GM12878 (cell line): ENCODE measurements around the gene AGAP1. TPM values are rescaled to one million over a fixed set of nuclear protein-coding genes. Genes with fewer than 3 reads are reported as not detected.

Experiments used
- ATAC-seq: fragments of 200-7000 bp; cut with Tn5 transposase; 3 replicates; pipeline ENCODE4 v1.9.1; 2020; ENCODE audit warnings: mild to moderate bottlenecking, moderate library complexity
- BruUV-seq: library from RNA; stranded (reverse); fragments of 400-500 nt; replicated peaks from 2 replicates; lab custom pipeline; 2021; lab: Mats Ljungman, UMichigan
- CTCF ChIA-PET: fragments of 300-600 bp; sonication (Branson Sonifier 250); formaldehyde crosslinking; extraction: SDS; loops from one replicate; lab custom pipeline; 2021; ENCODE audit warnings: inconsistent platforms; lab: Yijun Ruan, JAX
- POLR2A ChIA-PET: fragments of 350-600 bp; formaldehyde crosslinking; extraction: SDS; loops from one replicate; lab custom pipeline; 2021; ENCODE audit warnings: inconsistent platforms; lab: Charles Lee
- RAD21 ChIA-PET: fragments of 300-600 bp; sonication (Branson Sonifier 250); formaldehyde crosslinking; loops from one replicate; lab custom pipeline; 2023; ENCODE audit warnings: antibody characterized with exemption; ENCODE audit not compliant: unreplicated experiment; lab: Charles Lee
- SMC1A ChIA-PET: fragments of 300-600 bp; sonication (Branson Sonifier 250); formaldehyde crosslinking; loops from one replicate; lab custom pipeline; 2023; ENCODE audit not compliant: unreplicated experiment, uncharacterized antibody; lab: Charles Lee
- DNase-seq: peaks from one replicate; pipeline ENCODE4 v3.0.0-alpha.2; 2011; ENCODE audit warnings: low read depth, low spot score
- FAIRE-seq: peaks from 3 replicates; lab custom pipeline; 2011; peaks lifted over from hg19 to GRCh38; lab: Jason Lieb, UNC
- H2AFZ ChIP-seq: 2 replicates; pipeline ENCODE4 v1.6.0; 2011; ENCODE audit warnings: low read depth, low read length, control low read depth; ENCODE audit not compliant: control insufficient read depth
- H3K27ac ChIP-seq: 2 replicates; pipeline ENCODE4 v1.5.1; 2011; ENCODE audit warnings: control low read depth; ENCODE audit not compliant: control insufficient read depth, insufficient read depth
- H3K27me3 ChIP-seq, 2 experiments: replicated peaks in 1 of 2; 2 replicates each; pipeline versions ENCODE4 v1.6.0 to v1.6.1; 2011; ENCODE audit warnings: low read length in 1 of 2; ENCODE audit not compliant: control insufficient read depth in 2 of 2, insufficient read depth in 2 of 2
- H3K36me3 ChIP-seq, 2 experiments: 2 replicates each; pipeline ENCODE4 v1.5.1; 2011; ENCODE audit warnings: low read length in 1 of 2; ENCODE audit not compliant: control insufficient read depth in 2 of 2, insufficient read depth in 2 of 2
- H3K4me1 ChIP-seq: 2 replicates; pipeline ENCODE4 v1.6.1; 2011; ENCODE audit warnings: mild to moderate bottlenecking, low read length, moderate library complexity, mixed read lengths; ENCODE audit not compliant: control insufficient read depth, insufficient read depth
- H3K4me2 ChIP-seq: 2 replicates; pipeline ENCODE4 v1.6.0; 2011; ENCODE audit warnings: control low read depth; ENCODE audit not compliant: control insufficient read depth, insufficient read depth
- H3K4me3 ChIP-seq: fragments of 200-600 bp; sonication (generic); 2 replicates; pipeline ENCODE4 v1.5.1; 2016
- H3K79me2 ChIP-seq: 2 replicates; pipeline ENCODE4 v1.6.0; 2011; ENCODE audit warnings: low read length; ENCODE audit not compliant: control insufficient read depth, insufficient read depth
- H3K9ac ChIP-seq: 2 replicates; pipeline ENCODE4 v1.8.0; 2011; ENCODE audit warnings: low read length, control low read depth, mixed read lengths; ENCODE audit not compliant: control insufficient read depth, insufficient read depth
- H3K9me3 ChIP-seq: replicated peaks from 3 replicates; pipeline ENCODE4 v1.5.1; 2011; ENCODE audit warnings: mild to moderate bottlenecking, low read length; ENCODE audit not compliant: control insufficient read depth, insufficient read depth
- H4K20me1 ChIP-seq: 2 replicates; pipeline ENCODE4 v1.6.0; 2011; ENCODE audit not compliant: control insufficient read depth, insufficient read depth
- BACH1 ChIP-seq: fragments of 450-650 bp; IDR thresholded peaks from 2 replicates; pipeline ENCODE4 v1.6.1; 2017; ENCODE audit warnings: mild to moderate bottlenecking, borderline replicate concordance
- BMI1 ChIP-seq: fragments of 450-650 bp; IDR thresholded peaks from 2 replicates; pipeline ENCODE4 v1.6.1; 2016; ENCODE audit warnings: mild to moderate bottlenecking, moderate library complexity, borderline replicate concordance
- BRCA1 ChIP-seq: IDR thresholded peaks from 2 replicates; pipeline ENCODE4 v1.6.1; 2011; ENCODE audit warnings: low read depth, low read length, improper control_type of control experiment
- CHD1 ChIP-seq: IDR thresholded peaks from 2 replicates; pipeline ENCODE4 v1.6.1; 2012; ENCODE audit warnings: low read depth, low read length, improper control_type of control experiment
- KLF5 ChIP-seq: fragments of 450-650 bp; IDR thresholded peaks from 2 replicates; pipeline ENCODE4 v1.6.1; 2014; ENCODE audit warnings: mild to moderate bottlenecking; ENCODE audit not compliant: partially characterized antibody
- MXI1 ChIP-seq: fragments of 150-350 bp; IDR thresholded peaks from 2 replicates; pipeline ENCODE4 v1.6.1; 2011; ENCODE audit warnings: low read depth, mild to moderate bottlenecking, inconsistent platforms, low read length, improper control_type of control experiment
- NFIC ChIP-seq: IDR thresholded peaks from 2 replicates; pipeline ENCODE4 v1.6.1; 2012; ENCODE audit warnings: low read depth, mild to moderate bottlenecking, inconsistent platforms, low read length, moderate library complexity
- NFYB ChIP-seq: IDR thresholded peaks from 2 replicates; pipeline ENCODE4 v1.6.1; 2011; ENCODE audit warnings: low read depth, mild to moderate bottlenecking, low read length, improper control_type of control experiment, moderate library complexity; ENCODE audit not compliant: insufficient read depth
- RAD21 ChIP-seq: IDR thresholded peaks from 2 replicates; pipeline ENCODE4 v1.6.1; 2011; ENCODE audit warnings: mild to moderate bottlenecking, low read depth, low read length, moderate library complexity; ENCODE audit not compliant: insufficient read depth
- SIX5 ChIP-seq: IDR thresholded peaks from 2 replicates; pipeline ENCODE4 v1.6.1; 2011; ENCODE audit warnings: mild to moderate bottlenecking, low read depth, low read length, moderate library complexity; ENCODE audit not compliant: severe bottlenecking
- SMAD1 ChIP-seq: fragments of 450-650 bp; IDR thresholded peaks from 2 replicates; pipeline ENCODE4 v1.6.1; 2018; ENCODE audit warnings: mild to moderate bottlenecking, low read depth; ENCODE audit not compliant: partially characterized antibody
- SMARCA5 ChIP-seq: fragments of 450-650 bp; IDR thresholded peaks from 2 replicates; pipeline ENCODE4 v1.6.1; 2017; ENCODE audit warnings: mild to moderate bottlenecking
- ZNF622 ChIP-seq: fragments of 450-650 bp; IDR thresholded peaks from 2 replicates; pipeline ENCODE4 v1.6.1; 2017; ENCODE audit warnings: mild to moderate bottlenecking, inconsistent platforms
- WGBS: methylation state at CpG from one replicate; pipeline ENCODE4 v1.1.6; 2016; ENCODE audit warnings: low lambda C conversion rate; ENCODE audit not compliant: insufficient replicate concordance, insufficient coverage; ENCODE audit errors: missing lambda C conversion rate; 5-methylcytosine and 5-hydroxymethylcytosine counted together
- in situ Hi-C: fragments of 300-500 bp; cut with MboI; formaldehyde crosslinking; loops from 9 replicates; pipeline ENCODE4 v1.14.3; 2018; ENCODE audit warnings: mixed read lengths
- intact Hi-C: fragments of 100-400 bp; cut with micrococcal nuclease; formaldehyde crosslinking; loops from one replicate; pipeline ENCODE4 v1.14.2; 2022; ENCODE audit not compliant: unreplicated experiment
- polyA plus RNA-seq, 11 experiments: library from polyadenylated mRNA; depleted of rRNA in 4 of 11; unstranded in 6 of 11; stranded (reverse) in 5 of 11; fragments of >200 nt; fragmentation: Nextera tagmentation in 4 of 11; fragmentation: Illumina TruSeq in 1 of 11; extraction: Ambion mirVana in 4 of 11; extraction: Trizol in 1 of 11; gene quantifications; 1 replicate in 1 of 11; 2 replicates in 10 of 11; pipeline versions ENCODE4 v1.2.1 to v1.2.3, GENCODE V29; 2011 to 2016; ENCODE audit warnings: inconsistent platforms in 2 of 11, missing spikeins in 2 of 11, low read depth in 1 of 11
- total RNA-seq, 4 experiments: library from RNA; depleted of rRNA in 3 of 4; stranded (reverse); fragments of >200 nt in 3 of 4; fragmentation: Illumina TruSeq in 1 of 4; extraction: Trizol in 1 of 4; gene quantifications; 2 replicates each; pipeline versions ENCODE4 v1.2.1 to v1.2.3, GENCODE V29; 2013 to 2021
- TF ChIP-seq, protein P1 (sequence below): fragments of 450-650 bp; formaldehyde crosslinking; IDR thresholded peaks from 2 replicates; pipeline ENCODE4 v1.4.0; 2022; ENCODE audit warnings: mild to moderate bottlenecking, moderate library complexity
- TF ChIP-seq, protein P2 (sequence below): IDR thresholded peaks from 2 replicates; pipeline ENCODE4 v1.6.1; 2011; ENCODE audit warnings: low read depth, mild to moderate bottlenecking, low read length, moderate library complexity, borderline replicate concordance; ENCODE audit errors: extremely low read depth
- TF ChIP-seq, protein P3 (sequence below): fragments of 450-650 bp; IDR thresholded peaks from 2 replicates; pipeline ENCODE4 v1.6.1; 2016; ENCODE audit warnings: mild to moderate bottlenecking
- TF ChIP-seq, protein P4 (sequence below): IDR thresholded peaks from 2 replicates; pipeline ENCODE4 v1.6.1; 2012; ENCODE audit warnings: low read depth, low read length, improper control_type of control experiment

AGAP1 gene
- total and polyA plus RNA-seq, 10 of the 15 experiments (the other 5 are each of a cell fraction or from before 2014, with no cell fraction given) = 0.05 to 0.15 (median 0.06) TPM; not detected in 7

DNA sequence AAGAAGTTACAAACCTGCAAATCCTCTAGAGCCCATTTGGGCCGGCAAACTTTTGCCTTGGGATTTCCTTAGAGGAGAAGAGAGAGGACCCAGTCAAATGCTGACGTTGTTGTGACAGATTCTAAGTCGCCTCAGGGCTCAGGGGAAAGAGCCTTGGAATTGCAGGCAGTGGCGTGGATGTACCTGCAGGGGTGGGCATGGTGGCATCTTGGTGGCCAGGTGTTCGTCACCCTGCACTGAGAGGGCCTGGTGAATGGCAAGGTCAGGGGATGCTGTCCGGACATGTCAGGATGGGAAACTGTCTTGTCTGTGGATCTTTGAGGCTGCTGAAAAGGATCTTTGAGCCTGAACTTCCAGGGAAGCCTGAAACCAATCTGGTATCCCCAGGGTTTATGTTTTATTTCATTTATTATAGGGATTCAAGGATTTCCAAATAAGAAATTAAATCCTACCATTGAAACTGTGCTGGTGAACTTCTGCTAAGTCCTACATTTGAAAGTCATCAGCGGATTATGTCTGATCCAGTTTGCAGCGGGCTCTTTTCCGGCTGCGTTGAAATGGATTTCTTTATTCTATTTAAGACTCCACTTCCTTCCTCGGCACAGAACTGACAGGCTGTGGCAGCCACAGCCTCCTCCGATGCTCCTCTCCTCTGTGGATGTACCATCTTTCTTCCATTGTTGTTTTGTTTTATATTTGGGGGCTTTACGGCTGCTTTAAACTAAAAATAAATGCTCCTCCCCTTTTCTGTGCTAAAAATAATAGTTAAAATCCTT, 207.6 kb downstream of the AGAP1 start:
- BruUV-seq = no TSS peak
- Histone ChIP-seq H2AFZ (no peak overlapping the region), H3K9me3 (no peaks in the 10 kb centered on the region), H3K36me3 (no peaks in the 10 kb centered on the region), H3K27me3 (peaks cover 0 to 2% of the 10 kb centered on the region in 2 experiments; a peak in 2 of 4 replicates)
- ATAC-seq = no peak
- no peak for TF ChIP-seq SMAD1
- TF ChIP-seq BMI1 = no peak
- TF ChIP-seq ZNF622 = no peak
- no peak for TF ChIP-seq NFIC
- no peak for TF ChIP-seq RAD21
- no peak for TF ChIP-seq SIX5
- TF ChIP-seq MXI1 = no peak
- TF ChIP-seq, protein P1, sequence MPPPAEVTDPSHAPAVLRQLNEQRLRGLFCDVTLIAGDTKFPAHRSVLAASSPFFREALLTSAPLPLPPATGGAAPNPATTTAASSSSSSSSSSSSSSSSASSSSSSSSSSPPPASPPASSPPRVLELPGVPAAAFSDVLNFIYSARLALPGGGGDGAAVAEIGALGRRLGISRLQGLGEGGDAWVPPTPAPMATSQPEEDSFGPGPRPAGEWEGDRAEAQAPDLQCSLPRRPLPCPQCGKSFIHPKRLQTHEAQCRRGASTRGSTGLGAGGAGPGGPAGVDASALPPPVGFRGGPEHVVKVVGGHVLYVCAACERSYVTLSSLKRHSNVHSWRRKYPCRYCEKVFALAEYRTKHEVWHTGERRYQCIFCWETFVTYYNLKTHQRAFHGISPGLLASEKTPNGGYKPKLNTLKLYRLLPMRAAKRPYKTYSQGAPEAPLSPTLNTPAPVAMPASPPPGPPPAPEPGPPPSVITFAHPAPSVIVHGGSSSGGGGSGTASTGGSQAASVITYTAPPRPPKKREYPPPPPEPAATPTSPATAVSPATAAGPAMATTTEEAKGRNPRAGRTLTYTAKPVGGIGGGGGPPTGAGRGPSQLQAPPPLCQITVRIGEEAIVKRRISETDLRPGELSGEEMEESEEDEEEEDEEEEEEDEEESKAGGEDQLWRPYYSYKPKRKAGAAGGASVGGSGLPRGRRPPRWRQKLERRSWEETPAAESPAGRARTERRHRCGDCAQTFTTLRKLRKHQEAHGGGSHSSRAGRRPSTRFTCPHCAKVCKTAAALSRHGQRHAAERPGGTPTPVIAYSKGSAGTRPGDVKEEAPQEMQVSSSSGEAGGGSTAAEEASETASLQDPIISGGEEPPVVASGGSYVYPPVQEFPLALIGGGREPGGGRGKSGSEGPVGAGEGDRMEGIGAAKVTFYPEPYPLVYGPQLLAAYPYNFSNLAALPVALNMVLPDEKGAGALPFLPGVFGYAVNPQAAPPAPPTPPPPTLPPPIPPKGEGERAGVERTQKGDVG (CRISPR knock-in tag) = no peak
- TF ChIP-seq, protein P2, sequence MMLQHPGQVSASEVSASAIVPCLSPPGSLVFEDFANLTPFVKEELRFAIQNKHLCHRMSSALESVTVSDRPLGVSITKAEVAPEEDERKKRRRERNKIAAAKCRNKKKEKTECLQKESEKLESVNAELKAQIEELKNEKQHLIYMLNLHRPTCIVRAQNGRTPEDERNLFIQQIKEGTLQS = no peak
- TF ChIP-seq, protein P3, sequence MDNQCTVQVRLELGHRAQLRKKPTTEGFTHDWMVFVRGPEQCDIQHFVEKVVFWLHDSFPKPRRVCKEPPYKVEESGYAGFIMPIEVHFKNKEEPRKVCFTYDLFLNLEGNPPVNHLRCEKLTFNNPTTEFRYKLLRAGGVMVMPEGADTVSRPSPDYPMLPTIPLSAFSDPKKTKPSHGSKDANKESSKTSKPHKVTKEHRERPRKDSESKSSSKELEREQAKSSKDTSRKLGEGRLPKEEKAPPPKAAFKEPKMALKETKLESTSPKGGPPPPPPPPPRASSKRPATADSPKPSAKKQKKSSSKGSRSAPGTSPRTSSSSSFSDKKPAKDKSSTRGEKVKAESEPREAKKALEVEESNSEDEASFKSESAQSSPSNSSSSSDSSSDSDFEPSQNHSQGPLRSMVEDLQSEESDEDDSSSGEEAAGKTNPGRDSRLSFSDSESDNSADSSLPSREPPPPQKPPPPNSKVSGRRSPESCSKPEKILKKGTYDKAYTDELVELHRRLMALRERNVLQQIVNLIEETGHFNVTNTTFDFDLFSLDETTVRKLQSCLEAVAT = no peak
- TF ChIP-seq SMARCA5 = no peak
- TF ChIP-seq KLF5 = no peak
- TF ChIP-seq BACH1 = no peak
- no peak for TF ChIP-seq BRCA1
- TF ChIP-seq CHD1 = no peak
- TF ChIP-seq NFYB = no peak
- TF ChIP-seq, protein P4, sequence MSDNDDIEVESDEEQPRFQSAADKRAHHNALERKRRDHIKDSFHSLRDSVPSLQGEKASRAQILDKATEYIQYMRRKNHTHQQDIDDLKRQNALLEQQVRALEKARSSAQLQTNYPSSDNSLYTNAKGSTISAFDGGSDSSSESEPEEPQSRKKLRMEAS = no peak
- TF ChIP-seq, all 136 proteins: peak for 0
- in situ Hi-C loops (no loop called here), intact Hi-C loops (no loop called here)
- no peak overlapping the region for H3K27ac ChIP-seq
- ChIA-PET POLR2A (no interaction called here), RAD21 (no interaction called here), CTCF (no interaction called here), SMC1A (no interaction called here)
- no peak overlapping the region for H3K4me2 ChIP-seq
- no peak overlapping the region for H3K9ac ChIP-seq
- DNase-seq = no peak
- no peaks in the 10 kb centered on the region for H3K79me2 ChIP-seq
- H3K4me1 ChIP-seq = no peaks in the 10 kb centered on the region
- no peaks in the 10 kb centered on the region for H4K20me1 ChIP-seq
- no peak for FAIRE-seq
- WGBS = 26% methylated on average over 13 of the region's 13 CpGs
- no peak overlapping the region for H3K4me3 ChIP-seq
